HEK293 (cell line): ENCODE data around the gene TMEM184B.

Source experiments
- CTCF ChIA-PET: fragments of 350-600 bp; formaldehyde crosslinking; extraction: SDS; loops from one replicate; lab custom pipeline; 2021; ENCODE audit warnings: antibody characterized with exemption; lab: Yijun Ruan, JAX
- POLR2A ChIA-PET: fragments of 300-600 bp; formaldehyde crosslinking; extraction: SDS; loops from one replicate; lab custom pipeline; 2020; ENCODE audit warnings: antibody characterized with exemption, inconsistent platforms; lab: Yijun Ruan, JAX
- H3K27ac ChIP-seq: fragments of 200-500 bp; sonication (Bioruptor generic); 2 replicates; pipeline ENCODE4 v1.5.1; 2014; ENCODE audit warnings: low read depth, low read length, control low read depth, inconsistent platforms; ENCODE audit errors: extremely low read depth
- H3K36me3 ChIP-seq, 2 experiments: fragments of 200-500 bp in 1 of 2; sonication (Bioruptor generic) in 1 of 2; 1 replicate in 1 of 2; 2 replicates in 1 of 2; pipeline ENCODE4 v1.5.1; 2014 to 2017; ENCODE audit warnings: inconsistent platforms in 2 of 2, low read length in 2 of 2; ENCODE audit not compliant: control insufficient read depth in 2 of 2, insufficient read depth in 1 of 2
- H3K4me1 ChIP-seq: fragments of 200-500 bp; sonication (Bioruptor generic); 2 replicates; pipeline ENCODE4 v1.5.1; 2014; ENCODE audit warnings: mild to moderate bottlenecking, low read length, inconsistent platforms; ENCODE audit not compliant: control insufficient read depth, insufficient read depth
- H3K4me3 ChIP-seq: 2 replicates; pipeline ENCODE4 v1.5.1; 2011; ENCODE audit warnings: low read depth, mild to moderate bottlenecking, control low read depth, low read length, moderate library complexity
- H3K9me3 ChIP-seq: fragments of 200-500 bp; sonication (Bioruptor generic); 2 replicates; pipeline ENCODE4 v1.5.1; 2014; ENCODE audit warnings: low read depth, low read length, inconsistent platforms; ENCODE audit not compliant: control insufficient read depth, insufficient read depth
- BCL6B ChIP-seq: fragments of 450-650 bp; formaldehyde crosslinking; IDR thresholded peaks from 2 replicates; pipeline ENCODE4 v1.5.1; 2017; ENCODE audit warnings: missing biosample characterization, missing genetic modification characterization
- GLIS1 ChIP-seq: fragments of 450-650 bp; formaldehyde crosslinking; IDR thresholded peaks from 2 replicates; pipeline ENCODE4 v1.5.1; 2016; ENCODE audit warnings: missing biosample characterization, missing genetic modification characterization
- IKZF3 ChIP-seq: fragments of 450-650 bp; IDR thresholded peaks from 2 replicates; pipeline ENCODE4 v1.5.0; 2018; ENCODE audit warnings: missing biosample characterization, mild to moderate bottlenecking, missing genetic modification characterization, moderate library complexity
- KLF17 ChIP-seq: fragments of 450-650 bp; formaldehyde crosslinking; IDR thresholded peaks from 2 replicates; pipeline ENCODE4 v1.5.1; 2016; ENCODE audit warnings: missing biosample characterization, missing genetic modification characterization
- OSR2 ChIP-seq: fragments of 450-650 bp; formaldehyde crosslinking; IDR thresholded peaks from 2 replicates; pipeline ENCODE4 v1.5.1; 2016; ENCODE audit warnings: missing biosample characterization, missing genetic modification characterization
- PATZ1 ChIP-seq: fragments of 450-650 bp; formaldehyde crosslinking; IDR thresholded peaks from 2 replicates; pipeline ENCODE4 v1.5.1; 2016; ENCODE audit warnings: missing biosample characterization, missing genetic modification characterization
- PRDM10 ChIP-seq: fragments of 450-650 bp; formaldehyde crosslinking; IDR thresholded peaks from 2 replicates; pipeline ENCODE4 v1.5.1; 2016; ENCODE audit warnings: missing biosample characterization, missing genetic modification characterization
- SP2 ChIP-seq: fragments of 450-650 bp; formaldehyde crosslinking; IDR thresholded peaks from 2 replicates; pipeline ENCODE4 v1.5.1; 2016; ENCODE audit warnings: missing biosample characterization, missing genetic modification characterization
- TSHZ1 ChIP-seq: fragments of 450-650 bp; formaldehyde crosslinking; IDR thresholded peaks from 2 replicates; pipeline ENCODE4 v1.5.1; 2016; ENCODE audit warnings: missing biosample characterization, missing genetic modification characterization, borderline replicate concordance
- WT1 ChIP-seq: fragments of 450-650 bp; formaldehyde crosslinking; IDR thresholded peaks from 2 replicates; pipeline ENCODE4 v1.5.1; 2016; ENCODE audit warnings: missing biosample characterization, missing genetic modification characterization
- ZBTB17 ChIP-seq: fragments of 450-650 bp; formaldehyde crosslinking; IDR thresholded peaks from 2 replicates; pipeline ENCODE4 v1.5.1; 2016; ENCODE audit warnings: missing biosample characterization, missing genetic modification characterization
- ZEB2 ChIP-seq: fragments of 450-650 bp; formaldehyde crosslinking; IDR thresholded peaks from 2 replicates; pipeline ENCODE4 v1.5.1; 2016; ENCODE audit warnings: missing biosample characterization, missing genetic modification characterization
- ZFP37 ChIP-seq: fragments of 450-650 bp; formaldehyde crosslinking; IDR thresholded peaks from 2 replicates; pipeline ENCODE4 v1.5.1; 2016; ENCODE audit warnings: missing biosample characterization, missing genetic modification characterization
- ZFP69B ChIP-seq: fragments of 450-650 bp; formaldehyde crosslinking; IDR thresholded peaks from 2 replicates; pipeline ENCODE4 v1.5.1; 2016; ENCODE audit warnings: missing biosample characterization, missing genetic modification characterization
- ZNF24 ChIP-seq: fragments of 450-650 bp; formaldehyde crosslinking; IDR thresholded peaks from 2 replicates; pipeline ENCODE4 v1.5.1; 2016; ENCODE audit warnings: missing biosample characterization, missing genetic modification characterization
- ZNF335 ChIP-seq: fragments of 450-650 bp; formaldehyde crosslinking; conservative IDR thresholded peaks from 2 replicates; pipeline ENCODE4 v1.5.1; 2016; ENCODE audit warnings: missing biosample characterization, missing genetic modification characterization
- ZNF366 ChIP-seq: fragments of 450-650 bp; formaldehyde crosslinking; conservative IDR thresholded peaks from 2 replicates; pipeline ENCODE4 v1.5.1; 2016; ENCODE audit warnings: missing biosample characterization, missing genetic modification characterization
- ZNF394 ChIP-seq: fragments of 450-650 bp; formaldehyde crosslinking; IDR thresholded peaks from 2 replicates; pipeline ENCODE4 v1.5.1; 2016; ENCODE audit warnings: missing biosample characterization, missing genetic modification characterization, mild to moderate bottlenecking, moderate library complexity, borderline replicate concordance
- ZNF558 ChIP-seq: fragments of 450-650 bp; formaldehyde crosslinking; IDR thresholded peaks from 2 replicates; pipeline ENCODE4 v1.5.1; 2016; ENCODE audit warnings: missing biosample characterization, missing genetic modification characterization
- ZNF600 ChIP-seq: fragments of 450-650 bp; formaldehyde crosslinking; IDR thresholded peaks from 2 replicates; pipeline ENCODE4 v1.5.1; 2016; ENCODE audit warnings: missing biosample characterization, missing genetic modification characterization
- ZNF639 ChIP-seq: fragments of 450-650 bp; formaldehyde crosslinking; IDR thresholded peaks from 2 replicates; pipeline ENCODE4 v1.5.1; 2016; ENCODE audit warnings: missing biosample characterization, missing genetic modification characterization
- ZNF654 ChIP-seq: fragments of 450-650 bp; formaldehyde crosslinking; IDR thresholded peaks from 2 replicates; pipeline ENCODE4 v1.5.1; 2016; ENCODE audit warnings: low read depth, missing biosample characterization, missing genetic modification characterization
- ZSCAN16 ChIP-seq: fragments of 450-650 bp; formaldehyde crosslinking; IDR thresholded peaks from 2 replicates; pipeline ENCODE4 v1.5.1; 2016; ENCODE audit warnings: missing biosample characterization, missing genetic modification characterization

Gene TMEM184B

GRCh38 chr22:38177926-38178604, 94.7 kb downstream of the TMEM184B start:
- ChIA-PET POLR2A (interaction anchor here (0.6 to 2.7 kb wide), 4 partner anchors 11 to 586 kb away, joined by 3 to 12 read pairs (median 3); partner anchors contain the start of gene MAFF), CTCF (interaction anchor here (0.6 to 2.5 kb wide), 6 partner anchors 21 to 126 kb away, joined by 3 to 19 read pairs (median 4); no protein-coding TSS in a partner anchor)
- H3K36me3 ChIP-seq = no peaks in the 10 kb centered on the region
- H3K27ac ChIP-seq = peak overlapping the region; percentile 58
- H3K4me1 ChIP-seq = peaks cover 13% of the 10 kb centered on the region
- no peak overlapping the region for H3K4me3 ChIP-seq
- H3K9me3 ChIP-seq = no peaks in the 10 kb centered on the region
- TF ChIP-seq ZNF639 (tag by site-specific recombination) (peak; percentile 59; the same call in 1 of the 2 replicates), ZNF654 (tag by site-specific recombination) (no peak), ZNF24 (tag by site-specific recombination) (peak; percentile 71), ZEB2 (tag by site-specific recombination) (peak; percentile 86), ZFP37 (tag by site-specific recombination) (peak; percentile 68; the same call in 1 of the 2 replicates), ZNF600 (tag by site-specific recombination) (peak; percentile 96), IKZF3 (tag by site-specific recombination) (peak; percentile 30; the same call in 1 of the 2 replicates), KLF17 (tag by site-specific recombination) (peak; percentile 81), TSHZ1 (tag by site-specific recombination) (peak; percentile 69), OSR2 (tag by site-specific recombination) (peak; percentile 55), SP2 (tag by site-specific recombination) (no peak), BCL6B (tag by site-specific recombination) (no peak), ZNF558 (tag by site-specific recombination) (peak; percentile 23; the same call in 1 of the 2 replicates), ZSCAN16 (tag by site-specific recombination) (peak; percentile 53; the same call in 1 of the 2 replicates), ZNF335 (tag by site-specific recombination) (peak; percentile 76), ZFP69B (tag by site-specific recombination) (0 out of 2 replicates have a peak, but pooled peaks have one; percentile 52), PATZ1 (peak; percentile 60), WT1 (peak; percentile 73), PRDM10 (tag by site-specific recombination) (peak; percentile 69), ZNF366 (tag by site-specific recombination) (peak; percentile 86), ZBTB17 (tag by site-specific recombination) (peak; percentile 88), GLIS1 (tag by site-specific recombination) (peak; percentile 25; the same call in 1 of the 2 replicates), ZNF394 (tag by site-specific recombination) (0 out of 2 replicates have a peak, but pooled peaks have one; percentile 11)
